Measurements from ENCODE around the gene RTP1.

DNA sequence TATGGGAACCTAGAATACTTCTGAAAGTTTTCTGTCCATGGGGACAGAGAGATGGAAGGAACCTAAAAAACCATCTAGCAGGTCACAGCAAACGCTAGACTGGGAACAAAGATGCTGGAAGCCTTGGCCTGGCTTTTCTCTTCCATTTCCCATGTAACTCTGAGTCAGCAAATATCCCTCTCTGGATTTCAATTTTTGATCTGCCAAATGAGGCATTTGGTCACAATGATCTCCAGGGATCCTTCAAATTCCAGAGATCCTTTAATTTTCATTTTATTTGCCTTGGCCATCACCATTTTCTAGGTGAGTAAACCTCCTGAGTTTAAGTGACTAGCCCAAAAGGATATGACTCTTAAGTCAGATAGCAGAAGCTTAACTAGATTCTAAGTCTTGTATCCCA is 39.7 kb downstream of the RTP1 start:
- TF ChIP-seq, protein P1, sequence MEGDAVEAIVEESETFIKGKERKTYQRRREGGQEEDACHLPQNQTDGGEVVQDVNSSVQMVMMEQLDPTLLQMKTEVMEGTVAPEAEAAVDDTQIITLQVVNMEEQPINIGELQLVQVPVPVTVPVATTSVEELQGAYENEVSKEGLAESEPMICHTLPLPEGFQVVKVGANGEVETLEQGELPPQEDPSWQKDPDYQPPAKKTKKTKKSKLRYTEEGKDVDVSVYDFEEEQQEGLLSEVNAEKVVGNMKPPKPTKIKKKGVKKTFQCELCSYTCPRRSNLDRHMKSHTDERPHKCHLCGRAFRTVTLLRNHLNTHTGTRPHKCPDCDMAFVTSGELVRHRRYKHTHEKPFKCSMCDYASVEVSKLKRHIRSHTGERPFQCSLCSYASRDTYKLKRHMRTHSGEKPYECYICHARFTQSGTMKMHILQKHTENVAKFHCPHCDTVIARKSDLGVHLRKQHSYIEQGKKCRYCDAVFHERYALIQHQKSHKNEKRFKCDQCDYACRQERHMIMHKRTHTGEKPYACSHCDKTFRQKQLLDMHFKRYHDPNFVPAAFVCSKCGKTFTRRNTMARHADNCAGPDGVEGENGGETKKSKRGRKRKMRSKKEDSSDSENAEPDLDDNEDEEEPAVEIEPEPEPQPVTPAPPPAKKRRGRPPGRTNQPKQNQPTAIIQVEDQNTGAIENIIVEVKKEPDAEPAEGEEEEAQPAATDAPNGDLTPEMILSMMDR (conservative IDR thresholded peaks at IDR 0.05): no peak
- no peak for TF ChIP-seq ZFX (IDR thresholded peaks at IDR 0.05)
